HG03095 (cell line): ENCODE measurements around the gene CLTC.

Experiments used
- ATAC-seq: cut with Tn5 transposase; IDR thresholded peaks from one replicate; pipeline ENCODE4 v1.9.1; 2021; ENCODE audit warnings: moderate library complexity; ENCODE audit not compliant: unreplicated experiment

CLTC gene

GRCh38 chr17:59723041-59723440, 103.3 kb downstream of the CLTC start:
- ATAC-seq = no peak

GRCh38 chr17:59723607-59724006, 103.9 kb downstream of the CLTC start:
- ATAC-seq = no peak

DNA sequence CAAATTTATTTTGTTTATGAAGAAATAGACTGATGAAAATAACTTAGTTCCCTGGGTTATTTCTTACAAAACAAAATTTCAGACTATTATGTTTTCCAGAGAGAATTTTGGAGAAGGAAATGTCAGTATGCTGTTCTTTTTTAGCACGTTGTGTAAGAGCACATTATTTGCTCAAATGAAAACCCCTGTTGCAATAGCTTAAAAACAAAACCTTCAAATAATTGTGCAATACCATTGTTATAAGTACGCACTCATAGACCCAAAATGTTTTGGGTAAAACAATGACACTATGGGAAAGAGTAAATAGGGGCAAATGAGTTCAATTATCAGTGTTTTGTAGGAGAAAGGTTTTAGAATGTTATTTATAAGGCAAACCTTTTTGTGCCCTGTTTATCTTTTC, 106.0 kb downstream of the CLTC start:
- ATAC-seq = no peak

DNA sequence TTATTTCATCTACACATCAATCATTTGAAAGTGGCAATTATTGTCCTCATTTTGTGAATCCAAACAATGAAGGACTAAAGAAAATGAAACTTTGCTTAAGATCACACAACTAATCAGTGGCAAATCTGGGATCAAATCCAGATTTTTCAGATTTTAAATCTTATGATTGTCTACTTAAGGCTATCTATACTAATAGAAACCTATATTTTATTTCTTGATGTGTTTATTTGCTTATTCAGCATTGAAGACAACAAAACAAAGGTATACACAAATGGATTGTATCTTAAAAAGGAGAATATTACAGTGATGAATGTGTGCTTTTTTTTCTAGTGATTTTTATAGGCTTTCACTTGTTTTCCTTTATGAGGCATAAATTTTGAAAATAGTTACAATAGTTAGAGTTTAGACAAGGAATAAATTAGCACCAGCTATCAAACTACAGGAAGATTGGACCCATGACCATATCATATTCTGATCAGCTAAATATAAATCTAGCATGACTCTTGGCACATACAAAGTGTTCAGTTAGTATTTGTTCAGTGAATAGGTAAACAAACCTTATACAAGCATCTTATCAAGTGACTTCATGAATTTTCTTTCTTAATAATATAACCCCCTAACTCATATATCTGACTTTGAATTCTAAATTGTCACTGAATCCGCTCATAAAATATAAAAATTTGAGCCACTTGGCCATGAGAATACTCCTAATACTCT, 108.3 kb downstream of the CLTC start:
- ATAC-seq = no peak

DNA sequence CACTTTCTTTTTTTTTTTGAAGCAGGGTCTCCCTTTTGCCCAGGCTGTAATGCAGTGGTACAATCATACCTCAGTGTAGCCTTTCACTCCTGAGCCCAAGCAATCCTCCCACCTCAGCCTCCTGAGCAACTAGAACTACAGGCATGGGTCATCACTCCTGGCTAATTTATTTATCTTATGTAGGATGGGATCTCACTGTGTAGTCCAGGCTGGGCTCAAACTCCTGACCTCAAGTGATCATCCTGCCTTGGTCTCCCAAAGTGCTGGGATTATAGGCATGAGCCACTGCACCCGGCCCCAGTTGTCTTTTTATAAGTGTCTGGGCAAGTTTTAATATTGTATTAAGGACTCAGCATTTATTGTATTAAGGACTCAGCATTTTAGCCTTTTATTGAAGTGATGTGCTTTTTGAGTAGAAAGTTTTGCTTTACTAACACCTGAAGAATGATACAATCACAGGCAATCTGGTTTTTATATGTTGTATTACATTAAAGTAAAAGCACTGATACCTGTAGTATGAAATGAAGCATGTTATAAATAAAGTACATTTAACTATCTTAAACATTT, 110.7 kb downstream of the CLTC start:
- ATAC-seq = no peak

- ATAC-seq = no peak
Observed at GRCh38 chr17:59733697-59734096, 114.0 kb downstream of the CLTC start.

GRCh38 chr17:59734226-59734625, 114.5 kb downstream of the CLTC start:
- no peak for ATAC-seq

DNA sequence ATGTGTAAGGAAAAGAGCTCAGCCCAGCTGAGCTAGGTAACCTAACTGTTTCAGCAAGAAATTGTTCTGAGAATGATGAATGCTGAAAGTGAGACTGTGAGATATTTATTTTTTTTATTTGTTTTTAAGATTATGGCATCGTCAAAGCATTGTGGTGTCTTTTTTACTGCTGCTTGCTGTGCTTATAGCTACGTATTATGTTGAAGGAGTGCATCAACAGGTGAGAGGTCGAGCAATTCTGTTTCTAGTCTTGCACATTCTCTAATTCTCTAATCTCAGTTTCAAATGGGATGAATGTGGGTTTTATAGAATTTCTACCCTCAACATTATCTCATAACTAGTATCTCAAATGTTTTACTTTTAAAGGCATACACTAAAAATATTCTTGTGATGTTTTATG, 117.6 kb downstream of the CLTC start:
- ATAC-seq = no peak

DNA sequence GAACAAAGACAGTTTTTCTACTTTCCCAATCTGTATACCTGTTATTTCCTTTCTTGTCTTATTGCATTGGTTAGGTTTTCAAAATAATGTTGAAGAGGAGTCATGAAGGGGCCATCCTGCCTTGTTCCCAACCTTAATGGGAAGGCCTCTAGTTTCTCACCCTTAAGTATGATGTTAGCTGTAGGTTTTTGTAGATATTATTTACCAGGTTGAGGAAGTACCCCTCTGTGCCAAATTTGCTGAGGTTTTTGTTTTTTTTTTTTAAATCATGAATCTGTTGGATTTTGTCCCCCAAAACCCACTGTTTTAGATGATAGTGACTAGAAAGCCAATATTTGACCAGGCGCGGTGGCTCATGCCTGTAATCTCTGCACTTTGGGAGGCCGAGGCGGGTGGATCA, 124.1 kb downstream of the CLTC start:
- no peak for ATAC-seq

GRCh38 chr17:59745040-59745439, 125.3 kb downstream of the CLTC start:
- no peak for ATAC-seq
